Vagina (tissue), 2 donors: ENCODE data around the gene ACSF2.

Experiments
- POLR2A ChIP-seq, 2 donors: fragments of 450-650 bp; IDR thresholded peaks; one replicate each; pipeline ENCODE4 v1.6.1; 2017; ENCODE audit warnings: antibody characterized with exemption in 2 of 2, mild to moderate bottlenecking in 2 of 2, moderate library complexity in 2 of 2
- TF ChIP-seq, protein P1 (sequence below), 3 experiments: fragments of 450-650 bp in 2 of 3; fragments of 200-600 bp in 1 of 3; sonication (generic) in 1 of 3; IDR thresholded peaks; one replicate each; pipeline ENCODE4 v1.5.1; 2017 to 2019; ENCODE audit warnings: antibody characterized with exemption in 3 of 3, mild to moderate bottlenecking in 2 of 3, moderate library complexity in 2 of 3

DNA sequence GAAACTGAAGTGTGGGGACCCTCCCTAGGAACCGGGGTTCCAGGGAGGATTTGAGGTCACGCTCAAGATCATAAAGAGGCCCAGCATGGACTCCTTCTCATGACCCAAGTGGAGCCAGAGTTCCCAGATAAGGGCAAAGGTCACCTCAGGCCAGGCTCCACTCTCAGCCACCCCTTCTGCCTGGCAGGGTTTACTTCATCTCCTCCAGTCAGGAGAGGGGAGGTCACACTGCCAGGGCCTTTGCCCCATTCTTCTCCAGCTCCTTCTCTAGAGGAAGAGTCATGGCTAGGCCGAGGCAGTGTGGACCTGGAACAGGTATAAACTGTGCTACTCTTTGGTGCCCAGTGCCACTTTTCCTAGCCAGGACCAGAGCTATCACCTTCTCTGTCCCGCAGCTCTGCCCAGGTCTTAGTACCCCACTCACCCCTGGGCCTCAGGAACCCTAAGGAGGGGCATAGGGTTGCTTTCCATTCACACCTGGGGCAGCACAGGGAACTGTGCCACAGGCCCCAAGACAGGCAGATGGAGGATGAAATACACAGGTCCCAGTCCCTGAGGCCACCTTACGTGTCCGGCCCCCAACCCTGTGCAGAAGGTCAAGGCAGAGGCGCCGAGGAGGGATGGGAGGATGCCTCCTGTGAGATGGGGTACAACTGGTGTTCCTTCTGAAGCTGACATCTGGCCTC lies 879 bp upstream of the ACSF2 start:
- TF ChIP-seq, protein P1, sequence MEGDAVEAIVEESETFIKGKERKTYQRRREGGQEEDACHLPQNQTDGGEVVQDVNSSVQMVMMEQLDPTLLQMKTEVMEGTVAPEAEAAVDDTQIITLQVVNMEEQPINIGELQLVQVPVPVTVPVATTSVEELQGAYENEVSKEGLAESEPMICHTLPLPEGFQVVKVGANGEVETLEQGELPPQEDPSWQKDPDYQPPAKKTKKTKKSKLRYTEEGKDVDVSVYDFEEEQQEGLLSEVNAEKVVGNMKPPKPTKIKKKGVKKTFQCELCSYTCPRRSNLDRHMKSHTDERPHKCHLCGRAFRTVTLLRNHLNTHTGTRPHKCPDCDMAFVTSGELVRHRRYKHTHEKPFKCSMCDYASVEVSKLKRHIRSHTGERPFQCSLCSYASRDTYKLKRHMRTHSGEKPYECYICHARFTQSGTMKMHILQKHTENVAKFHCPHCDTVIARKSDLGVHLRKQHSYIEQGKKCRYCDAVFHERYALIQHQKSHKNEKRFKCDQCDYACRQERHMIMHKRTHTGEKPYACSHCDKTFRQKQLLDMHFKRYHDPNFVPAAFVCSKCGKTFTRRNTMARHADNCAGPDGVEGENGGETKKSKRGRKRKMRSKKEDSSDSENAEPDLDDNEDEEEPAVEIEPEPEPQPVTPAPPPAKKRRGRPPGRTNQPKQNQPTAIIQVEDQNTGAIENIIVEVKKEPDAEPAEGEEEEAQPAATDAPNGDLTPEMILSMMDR (IDR thresholded peaks at IDR 0.05), result no peak
- TF ChIP-seq POLR2A (IDR thresholded peaks at IDR 0.05), result no peak
